Measurements from ENCODE around the gene OVOL1. TPM values are rescaled to one million over a fixed set of nuclear protein-coding genes. Genes with fewer than 3 reads are reported as not detected.

The OVOL1 gene
- total RNA-seq, 1 donor from 2014 or later: 0.12 TPM

DNA sequence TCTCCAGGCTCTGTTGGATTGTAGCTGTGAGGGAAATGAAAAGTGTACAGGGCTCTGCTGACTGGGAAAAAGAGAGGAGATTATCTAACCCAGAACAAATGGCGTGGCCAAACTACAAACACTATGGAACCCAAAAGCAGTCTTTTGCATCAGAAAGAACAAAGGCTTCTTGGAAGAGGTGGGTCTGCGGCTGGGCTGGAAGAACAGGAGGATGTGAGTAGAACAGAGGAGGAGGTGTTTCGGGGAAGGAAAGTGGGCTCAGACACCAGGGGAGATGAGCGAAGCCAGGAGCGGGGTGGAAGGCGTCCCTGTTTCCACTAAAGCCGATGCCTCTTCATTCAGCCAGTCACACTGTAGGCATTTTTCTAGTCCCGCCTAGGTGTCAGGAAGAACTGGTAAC lies 12.0 kb downstream of the OVOL1 start:
- H3K27ac Mint-ChIP-seq (ENCODE audit: unreplicated experiment): no peak overlapping the region

DNA sequence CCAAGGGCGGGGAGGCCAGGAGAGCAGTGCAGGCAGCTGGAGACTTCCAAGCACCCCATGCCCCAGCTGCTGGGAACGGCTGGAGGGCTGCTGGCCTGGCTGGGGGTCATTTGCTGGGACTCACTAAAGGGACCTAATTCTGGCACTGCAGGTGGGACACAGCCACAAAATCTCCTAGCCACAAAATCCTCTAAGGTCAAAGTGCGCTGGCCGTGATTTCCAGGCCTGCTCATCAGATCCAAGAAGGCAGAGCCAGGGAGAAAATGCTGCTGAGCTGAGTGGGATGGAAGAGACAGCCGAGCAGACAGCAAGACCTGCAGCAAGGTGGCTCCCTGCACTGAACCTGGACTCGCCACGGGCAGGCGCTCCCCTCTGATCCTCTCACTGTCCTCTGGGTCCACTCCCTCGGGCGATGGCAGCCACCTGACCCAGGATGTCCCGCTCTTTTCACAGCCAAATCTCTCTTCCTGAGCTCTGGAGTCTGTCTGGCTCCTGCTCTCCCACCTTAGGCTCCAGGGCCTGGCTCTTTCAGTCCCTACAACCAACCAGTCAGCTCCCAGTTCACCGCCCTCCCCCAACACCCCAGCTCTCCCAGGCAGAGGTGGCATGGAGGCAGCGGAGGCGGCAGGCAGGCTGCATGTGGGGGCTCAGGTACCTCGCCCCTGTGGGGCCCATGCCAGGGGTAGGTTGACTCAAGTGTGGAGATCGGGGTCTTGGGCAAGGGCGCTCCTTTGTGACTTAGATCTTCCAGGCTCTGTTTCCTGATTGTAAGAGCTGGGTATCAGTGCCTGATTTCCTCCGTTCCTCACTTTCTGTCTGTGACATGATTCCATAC lies 14.5 kb downstream of the OVOL1 start:
- H3K4me3 Mint-ChIP-seq (ENCODE audit: unreplicated experiment): no peak overlapping the region
- TF ChIP-seq, protein P1, sequence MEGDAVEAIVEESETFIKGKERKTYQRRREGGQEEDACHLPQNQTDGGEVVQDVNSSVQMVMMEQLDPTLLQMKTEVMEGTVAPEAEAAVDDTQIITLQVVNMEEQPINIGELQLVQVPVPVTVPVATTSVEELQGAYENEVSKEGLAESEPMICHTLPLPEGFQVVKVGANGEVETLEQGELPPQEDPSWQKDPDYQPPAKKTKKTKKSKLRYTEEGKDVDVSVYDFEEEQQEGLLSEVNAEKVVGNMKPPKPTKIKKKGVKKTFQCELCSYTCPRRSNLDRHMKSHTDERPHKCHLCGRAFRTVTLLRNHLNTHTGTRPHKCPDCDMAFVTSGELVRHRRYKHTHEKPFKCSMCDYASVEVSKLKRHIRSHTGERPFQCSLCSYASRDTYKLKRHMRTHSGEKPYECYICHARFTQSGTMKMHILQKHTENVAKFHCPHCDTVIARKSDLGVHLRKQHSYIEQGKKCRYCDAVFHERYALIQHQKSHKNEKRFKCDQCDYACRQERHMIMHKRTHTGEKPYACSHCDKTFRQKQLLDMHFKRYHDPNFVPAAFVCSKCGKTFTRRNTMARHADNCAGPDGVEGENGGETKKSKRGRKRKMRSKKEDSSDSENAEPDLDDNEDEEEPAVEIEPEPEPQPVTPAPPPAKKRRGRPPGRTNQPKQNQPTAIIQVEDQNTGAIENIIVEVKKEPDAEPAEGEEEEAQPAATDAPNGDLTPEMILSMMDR (IDR thresholded peaks at IDR 0.05): no peak
- no peak for DNase-seq (ENCODE audit: low spot score)
- H3K27me3 Mint-ChIP-seq (ENCODE audit: low read depth): peaks cover 33% of the 10 kb centered on the region
- no peak overlapping the region for H3K27ac Mint-ChIP-seq (ENCODE audit: unreplicated experiment)
- H3K9me3 Mint-ChIP-seq (ENCODE audit: low read depth): no peaks in the 10 kb centered on the region
- H3K4me1 Mint-ChIP-seq (ENCODE audit: low read depth): no peaks in the 10 kb centered on the region
- no peaks in the 10 kb centered on the region for H3K36me3 Mint-ChIP-seq (ENCODE audit: low read depth)

More for the DNA sequence above, 12.0 kb downstream of the OVOL1 start:
- TF ChIP-seq, protein P1 (IDR thresholded peaks at IDR 0.05): no peak
- Mint-ChIP-seq H3K4me1 (ENCODE audit: low read depth) (no peaks in the 10 kb centered on the region), H3K9me3 (ENCODE audit: low read depth) (no peaks in the 10 kb centered on the region), H3K36me3 (ENCODE audit: low read depth) (no peaks in the 10 kb centered on the region), H3K27me3 (ENCODE audit: low read depth) (peaks cover 30% of the 10 kb centered on the region), H3K4me3 (ENCODE audit: unreplicated experiment) (no peak overlapping the region)
- DNase-seq (ENCODE audit: low spot score): no peak

DNA sequence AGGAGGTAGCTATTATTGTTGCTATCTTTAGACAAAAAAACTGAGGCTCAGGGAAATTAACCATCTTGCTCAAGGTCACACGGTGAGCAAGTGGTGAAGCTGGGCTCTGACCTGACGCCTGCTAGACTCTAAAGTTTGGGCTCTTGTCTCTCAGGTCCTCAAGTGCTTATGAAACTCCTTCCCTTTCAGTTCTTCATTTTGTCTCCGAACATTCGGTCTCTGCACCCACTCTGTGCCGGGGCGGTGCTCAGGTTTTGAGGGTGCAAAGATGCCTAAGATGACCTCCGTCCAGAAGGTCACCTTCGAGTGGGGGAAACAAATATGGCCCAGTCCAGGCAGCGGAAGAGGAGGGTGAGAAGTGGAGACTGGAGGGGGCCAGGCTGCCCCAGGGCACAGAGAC lies 16.0 kb downstream of the OVOL1 start:
- Mint-ChIP-seq H3K36me3 (ENCODE audit: low read depth) (no peaks in the 10 kb centered on the region), H3K27ac (ENCODE audit: unreplicated experiment) (no peak overlapping the region), H3K9me3 (ENCODE audit: low read depth) (no peaks in the 10 kb centered on the region), H3K27me3 (ENCODE audit: low read depth) (peaks cover 27% of the 10 kb centered on the region), H3K4me1 (ENCODE audit: low read depth) (no peaks in the 10 kb centered on the region), H3K4me3 (ENCODE audit: unreplicated experiment) (no peak overlapping the region)
- TF ChIP-seq, protein P1 (IDR thresholded peaks at IDR 0.05): no peak
- no peak for DNase-seq (ENCODE audit: low spot score)

DNA sequence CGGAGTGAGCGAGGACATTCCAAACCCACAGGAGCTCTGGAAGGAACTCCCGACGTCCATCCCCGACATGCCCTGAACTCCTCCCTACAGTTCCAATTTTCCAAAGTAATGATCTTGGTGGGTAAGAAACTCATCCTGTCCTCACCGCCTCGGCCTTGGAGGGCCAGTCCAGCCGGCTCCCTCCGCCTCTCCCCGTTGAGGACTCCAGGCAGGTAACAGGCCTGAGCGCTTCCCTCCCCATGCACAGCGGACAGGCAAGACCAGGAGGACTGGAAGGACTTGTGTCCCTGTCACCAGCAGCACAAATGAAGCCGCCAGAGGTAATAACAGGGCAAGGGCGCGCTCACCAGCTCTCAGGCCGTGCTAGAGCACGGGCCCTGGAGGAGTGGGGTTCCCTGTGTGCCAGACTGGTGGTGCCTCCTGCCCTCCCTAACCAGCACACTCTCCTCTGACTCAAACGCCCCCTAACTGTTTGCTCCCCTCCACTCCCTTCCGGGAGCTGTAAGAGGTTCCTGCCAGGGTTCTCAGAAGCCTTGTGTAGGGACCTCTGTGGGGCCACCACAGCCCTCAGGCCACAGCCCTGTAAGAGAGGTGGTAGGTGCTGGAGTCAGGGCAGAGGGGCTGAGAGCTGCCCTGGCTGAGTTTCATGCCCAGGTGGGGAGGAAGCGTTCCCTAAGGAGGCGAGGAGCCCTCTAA lies 17.1 kb downstream of the OVOL1 start:
- H3K4me3 Mint-ChIP-seq (ENCODE audit: unreplicated experiment): no peak overlapping the region
- H3K27ac Mint-ChIP-seq (ENCODE audit: unreplicated experiment): no peak overlapping the region
- TF ChIP-seq, protein P1 (IDR thresholded peaks at IDR 0.05): no peak
- H3K9me3 Mint-ChIP-seq (ENCODE audit: low read depth): no peaks in the 10 kb centered on the region
- peaks cover 24% of the 10 kb centered on the region for H3K27me3 Mint-ChIP-seq (ENCODE audit: low read depth)
- no peak for DNase-seq (ENCODE audit: low spot score)
- no peaks in the 10 kb centered on the region for H3K4me1 Mint-ChIP-seq (ENCODE audit: low read depth)
- no peaks in the 10 kb centered on the region for H3K36me3 Mint-ChIP-seq (ENCODE audit: low read depth)

DNA sequence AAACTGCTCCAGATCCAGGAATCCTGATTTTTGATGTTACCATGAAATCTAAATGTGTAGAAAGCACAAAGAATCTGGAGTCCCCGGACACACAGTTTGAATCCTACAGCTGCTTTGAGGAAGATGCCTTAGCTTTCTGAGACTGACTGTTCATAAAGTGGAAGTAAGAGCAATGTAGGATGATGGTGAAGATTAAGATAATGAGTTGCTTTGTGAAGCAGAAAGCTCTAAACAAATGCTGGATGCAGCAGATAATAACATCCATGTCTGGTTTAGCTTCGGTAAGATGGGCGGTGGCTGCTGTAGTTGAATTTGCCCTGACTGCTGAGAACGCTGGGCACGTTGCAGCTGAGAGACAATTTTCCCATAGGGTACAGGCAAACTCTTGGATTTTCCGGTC lies 20.1 kb downstream of the OVOL1 start:
- DNase-seq (ENCODE audit: low spot score): no peak
- Mint-ChIP-seq H3K27ac (ENCODE audit: unreplicated experiment) (no peak overlapping the region), H3K27me3 (ENCODE audit: low read depth) (peaks cover 22% of the 10 kb centered on the region), H3K4me1 (ENCODE audit: low read depth) (no peaks in the 10 kb centered on the region), H3K4me3 (ENCODE audit: unreplicated experiment) (no peak overlapping the region), H3K9me3 (ENCODE audit: low read depth) (no peaks in the 10 kb centered on the region), H3K36me3 (ENCODE audit: low read depth) (peaks cover 2% of the 10 kb centered on the region)
- TF ChIP-seq, protein P1 (IDR thresholded peaks at IDR 0.05): no peak
